ENCODE measurements around the gene NR0B2. TPM values are rescaled to one million over a fixed set of nuclear protein-coding genes. Genes with fewer than 3 reads are reported as not detected.

Gene NR0B2
- total and polyA plus RNA-seq, 2 of the 13 experiments (the other 11 are each of a cell fraction or from before 2014, with no cell fraction given): 72.5 to 133 TPM

DNA sequence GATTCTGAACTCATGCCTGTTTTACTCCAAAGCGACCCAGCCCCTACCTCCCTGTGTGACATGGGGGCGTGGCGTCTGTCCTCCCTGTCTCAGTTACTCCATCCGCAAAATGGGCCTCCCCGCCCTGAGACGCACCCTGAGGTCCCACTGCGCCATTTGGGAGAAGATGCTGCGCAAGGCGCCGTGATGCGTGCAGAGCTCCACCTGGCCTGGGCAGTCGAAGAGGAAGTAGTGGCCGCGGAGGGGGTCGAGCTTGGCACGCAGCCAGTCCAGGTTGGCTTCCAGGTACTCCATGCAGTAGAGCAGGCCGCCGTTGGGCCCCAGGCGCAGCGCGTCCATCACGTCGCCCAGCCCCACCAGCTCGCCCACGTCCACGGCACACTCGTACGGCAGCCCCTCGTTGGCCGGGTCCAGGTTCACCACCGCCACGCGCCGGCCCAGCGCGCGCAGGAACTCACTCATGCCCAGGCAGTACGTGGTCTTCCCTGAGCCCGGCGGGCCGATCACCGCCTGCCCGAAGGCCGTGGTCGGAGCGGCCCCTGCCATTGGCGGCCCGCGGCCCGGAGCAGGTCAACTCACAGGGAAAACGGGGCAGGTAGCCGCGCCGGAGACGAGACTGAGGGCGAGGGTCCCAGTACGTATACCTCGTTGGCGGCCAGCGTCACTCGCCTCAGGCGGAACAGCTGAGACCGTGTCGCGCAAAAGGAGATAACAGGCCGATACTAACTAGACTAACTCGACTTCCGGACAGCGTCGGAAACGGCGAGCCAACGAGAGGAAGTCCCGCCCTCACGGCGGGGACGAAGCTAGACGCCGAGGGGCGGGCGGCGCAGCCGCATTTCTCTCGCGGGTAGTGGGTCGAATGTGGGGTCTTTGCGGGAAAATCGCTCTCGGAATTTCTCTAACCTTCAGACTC lies 24.0 kb downstream of the NR0B2 start, which contains the start of gene GPN2 (continued):
- TF ChIP-seq, protein P1, sequence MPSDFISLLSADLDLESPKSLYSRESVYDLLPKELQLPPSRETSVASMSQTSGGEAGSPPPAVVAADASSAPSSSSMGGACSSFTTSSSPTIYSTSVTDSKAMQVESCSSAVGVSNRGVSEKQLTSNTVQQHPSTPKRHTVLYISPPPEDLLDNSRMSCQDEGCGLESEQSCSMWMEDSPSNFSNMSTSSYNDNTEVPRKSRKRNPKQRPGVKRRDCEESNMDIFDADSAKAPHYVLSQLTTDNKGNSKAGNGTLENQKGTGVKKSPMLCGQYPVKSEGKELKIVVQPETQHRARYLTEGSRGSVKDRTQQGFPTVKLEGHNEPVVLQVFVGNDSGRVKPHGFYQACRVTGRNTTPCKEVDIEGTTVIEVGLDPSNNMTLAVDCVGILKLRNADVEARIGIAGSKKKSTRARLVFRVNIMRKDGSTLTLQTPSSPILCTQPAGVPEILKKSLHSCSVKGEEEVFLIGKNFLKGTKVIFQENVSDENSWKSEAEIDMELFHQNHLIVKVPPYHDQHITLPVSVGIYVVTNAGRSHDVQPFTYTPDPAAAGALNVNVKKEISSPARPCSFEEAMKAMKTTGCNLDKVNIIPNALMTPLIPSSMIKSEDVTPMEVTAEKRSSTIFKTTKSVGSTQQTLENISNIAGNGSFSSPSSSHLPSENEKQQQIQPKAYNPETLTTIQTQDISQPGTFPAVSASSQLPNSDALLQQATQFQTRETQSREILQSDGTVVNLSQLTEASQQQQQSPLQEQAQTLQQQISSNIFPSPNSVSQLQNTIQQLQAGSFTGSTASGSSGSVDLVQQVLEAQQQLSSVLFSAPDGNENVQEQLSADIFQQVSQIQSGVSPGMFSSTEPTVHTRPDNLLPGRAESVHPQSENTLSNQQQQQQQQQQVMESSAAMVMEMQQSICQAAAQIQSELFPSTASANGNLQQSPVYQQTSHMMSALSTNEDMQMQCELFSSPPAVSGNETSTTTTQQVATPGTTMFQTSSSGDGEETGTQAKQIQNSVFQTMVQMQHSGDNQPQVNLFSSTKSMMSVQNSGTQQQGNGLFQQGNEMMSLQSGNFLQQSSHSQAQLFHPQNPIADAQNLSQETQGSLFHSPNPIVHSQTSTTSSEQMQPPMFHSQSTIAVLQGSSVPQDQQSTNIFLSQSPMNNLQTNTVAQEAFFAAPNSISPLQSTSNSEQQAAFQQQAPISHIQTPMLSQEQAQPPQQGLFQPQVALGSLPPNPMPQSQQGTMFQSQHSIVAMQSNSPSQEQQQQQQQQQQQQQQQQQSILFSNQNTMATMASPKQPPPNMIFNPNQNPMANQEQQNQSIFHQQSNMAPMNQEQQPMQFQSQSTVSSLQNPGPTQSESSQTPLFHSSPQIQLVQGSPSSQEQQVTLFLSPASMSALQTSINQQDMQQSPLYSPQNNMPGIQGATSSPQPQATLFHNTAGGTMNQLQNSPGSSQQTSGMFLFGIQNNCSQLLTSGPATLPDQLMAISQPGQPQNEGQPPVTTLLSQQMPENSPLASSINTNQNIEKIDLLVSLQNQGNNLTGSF (CRISPR knock-in tag; IDR thresholded peaks at IDR 0.05): no peak; the same call in 1 of the 2 replicates
- TF ChIP-seq, protein P2, sequence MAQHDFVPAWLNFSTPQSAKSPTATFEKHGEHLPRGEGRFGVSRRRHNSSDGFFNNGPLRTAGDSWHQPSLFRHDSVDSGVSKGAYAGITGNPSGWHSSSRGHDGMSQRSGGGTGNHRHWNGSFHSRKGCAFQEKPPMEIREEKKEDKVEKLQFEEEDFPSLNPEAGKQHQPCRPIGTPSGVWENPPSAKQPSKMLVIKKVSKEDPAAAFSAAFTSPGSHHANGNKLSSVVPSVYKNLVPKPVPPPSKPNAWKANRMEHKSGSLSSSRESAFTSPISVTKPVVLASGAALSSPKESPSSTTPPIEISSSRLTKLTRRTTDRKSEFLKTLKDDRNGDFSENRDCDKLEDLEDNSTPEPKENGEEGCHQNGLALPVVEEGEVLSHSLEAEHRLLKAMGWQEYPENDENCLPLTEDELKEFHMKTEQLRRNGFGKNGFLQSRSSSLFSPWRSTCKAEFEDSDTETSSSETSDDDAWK (CRISPR knock-in tag; IDR thresholded peaks at IDR 0.05): no peak
- peak; percentile 79 for TF ChIP-seq ZNF607 (CRISPR knock-in tag; IDR thresholded peaks at IDR 0.05; ENCODE audit: borderline replicate concordance)
- TF ChIP-seq ZNF143 (CRISPR knock-in tag; IDR thresholded peaks at IDR 0.05): no peak
- no peak for TF ChIP-seq ZNF557 (CRISPR knock-in tag; IDR thresholded peaks at IDR 0.05)
- TF ChIP-seq THYN1 (CRISPR knock-in tag; IDR thresholded peaks at IDR 0.05; ENCODE audit: borderline replicate concordance, low read depth): no peak
- no peak for TF ChIP-seq IKZF1 (IDR thresholded peaks at IDR 0.05)
- no peak for TF ChIP-seq SIX1 (CRISPR knock-in tag; IDR thresholded peaks at IDR 0.05; ENCODE audit: borderline replicate concordance)
- TF ChIP-seq ARNTL (CRISPR knock-in tag; IDR thresholded peaks at IDR 0.05): peak; percentile 32; the same call in 1 of the 2 replicates
- no peak for TF ChIP-seq ONECUT2 (CRISPR knock-in tag; IDR thresholded peaks at IDR 0.05)
- no peak for TF ChIP-seq RFX5 (IDR thresholded peaks at IDR 0.05; ENCODE audit: low read depth, low read length)
- TF ChIP-seq SALL1 (CRISPR knock-in tag; IDR thresholded peaks at IDR 0.05): peak; percentile 85
- peak; percentile 62; the same call in 1 of the 2 replicates for TF ChIP-seq NFKBIZ (CRISPR knock-in tag; IDR thresholded peaks at IDR 0.05)
- TF ChIP-seq ZNF484 (CRISPR knock-in tag; IDR thresholded peaks at IDR 0.05; ENCODE audit: borderline replicate concordance, low read depth): 0 out of 2 replicates have a peak, but pooled peaks have one; percentile 78
- no peak for TF ChIP-seq MAFF (IDR thresholded peaks at IDR 0.05; ENCODE audit: low read depth, low read length)
- TF ChIP-seq TBL1XR1 (IDR thresholded peaks at IDR 0.05; ENCODE audit: borderline replicate concordance, low read length, partially characterized antibody): no peak
- TF ChIP-seq KLF15 (CRISPR knock-in tag; IDR thresholded peaks at IDR 0.05; ENCODE audit: borderline replicate concordance): 0 out of 2 replicates have a peak, but pooled peaks have one; percentile 44
- peak; percentile 71 for TF ChIP-seq CREM (IDR thresholded peaks at IDR 0.05)
- TF ChIP-seq CREM (CRISPR knock-in tag; IDR thresholded peaks at IDR 0.05): no peak
- TF ChIP-seq, protein P3, sequence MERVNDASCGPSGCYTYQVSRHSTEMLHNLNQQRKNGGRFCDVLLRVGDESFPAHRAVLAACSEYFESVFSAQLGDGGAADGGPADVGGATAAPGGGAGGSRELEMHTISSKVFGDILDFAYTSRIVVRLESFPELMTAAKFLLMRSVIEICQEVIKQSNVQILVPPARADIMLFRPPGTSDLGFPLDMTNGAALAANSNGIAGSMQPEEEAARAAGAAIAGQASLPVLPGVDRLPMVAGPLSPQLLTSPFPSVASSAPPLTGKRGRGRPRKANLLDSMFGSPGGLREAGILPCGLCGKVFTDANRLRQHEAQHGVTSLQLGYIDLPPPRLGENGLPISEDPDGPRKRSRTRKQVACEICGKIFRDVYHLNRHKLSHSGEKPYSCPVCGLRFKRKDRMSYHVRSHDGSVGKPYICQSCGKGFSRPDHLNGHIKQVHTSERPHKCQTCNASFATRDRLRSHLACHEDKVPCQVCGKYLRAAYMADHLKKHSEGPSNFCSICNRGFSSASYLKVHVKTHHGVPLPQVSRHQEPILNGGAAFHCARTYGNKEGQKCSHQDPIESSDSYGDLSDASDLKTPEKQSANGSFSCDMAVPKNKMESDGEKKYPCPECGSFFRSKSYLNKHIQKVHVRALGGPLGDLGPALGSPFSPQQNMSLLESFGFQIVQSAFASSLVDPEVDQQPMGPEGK (CRISPR knock-in tag; IDR thresholded peaks at IDR 0.05): no peak
- TF ChIP-seq ZBTB1 (CRISPR knock-in tag; IDR thresholded peaks at IDR 0.05; ENCODE audit: borderline replicate concordance): no peak
- TF ChIP-seq ZNF160 (CRISPR knock-in tag; IDR thresholded peaks at IDR 0.05): no peak

All from HepG2 (cell line).